HCT116 (cell line): ENCODE measurements around the gene ATXN7L3B. TPM values are rescaled to one million over a fixed set of nuclear protein-coding genes. Genes with fewer than 3 reads are reported as not detected.

Experiments used
- ATAC-seq: fragments of 200-7000 bp; cut with Tn5 transposase; 2 replicates; pipeline ENCODE4 v1.9.1; 2020; ENCODE audit warnings: mild to moderate bottlenecking, moderate library complexity
- BruUV-seq: library from RNA; stranded (reverse); fragments of 400-500 nt; replicated peaks from 2 replicates; lab custom pipeline; 2021; lab: Mats Ljungman, UMichigan
- CTCF ChIA-PET: fragments of 300-600 bp; sonication (Branson Sonifier 250); formaldehyde crosslinking; loops from one replicate; lab custom pipeline; 2021; ENCODE audit warnings: antibody characterized with exemption; lab: Charles Lee
- POLR2A ChIA-PET: fragments of 300-600, 350-600 bp; sonication (Branson Sonifier 250); formaldehyde crosslinking; loops from one replicate; lab custom pipeline; 2021; ENCODE audit warnings: antibody characterized with exemption; lab: Charles Lee
- RAD21 ChIA-PET, 2 experiments: fragments of 300-600 bp; sonication (Branson Sonifier 250); formaldehyde crosslinking; loops; one replicate each; lab custom pipeline; 2023; ENCODE audit warnings: low total read pairs in 2 of 2; ENCODE audit not compliant: uncharacterized antibody in 2 of 2, unreplicated experiment in 2 of 2, low non-redundant PET in 1 of 2; lab: Charles Lee
- DNase-seq: peaks from one replicate; pipeline ENCODE4 v3.0.0-alpha.2; 2010; ENCODE audit warnings: low read depth, low spot score
- H2AFZ ChIP-seq: fragments of 200-600 bp; shearing (Covaris generic), sonication (generic); 2 replicates; pipeline ENCODE4 v1.6.1; 2017; ENCODE audit warnings: low read depth, mixed run types, mixed read lengths, antibody characterized with exemption, low read length; ENCODE audit not compliant: poor library complexity, severe bottlenecking
- H3K27ac ChIP-seq: 2 replicates; pipeline ENCODE4 v1.5.1; 2012; ENCODE audit warnings: low read depth, low read length
- H3K27me3 ChIP-seq: fragments of 200-600 bp; sonication (generic); 2 replicates; pipeline ENCODE4 v1.6.1; 2016; ENCODE audit warnings: mixed run types, low read length, mixed read lengths; ENCODE audit not compliant: insufficient read depth
- H3K36me3 ChIP-seq, 2 experiments: fragments of 200-500 bp in 1 of 2; fragments of 200-600 bp in 1 of 2; sonication (Bioruptor generic) in 1 of 2; sonication (generic) in 1 of 2; 2 replicates each; pipeline versions ENCODE4 v1.5.1 to v1.6.1; 2014 to 2016; ENCODE audit warnings: low read length in 2 of 2, inconsistent platforms in 1 of 2, mixed read lengths in 1 of 2, mixed run types in 1 of 2; ENCODE audit not compliant: insufficient read depth in 2 of 2, control insufficient read depth in 1 of 2
- H3K4me1 ChIP-seq, 2 experiments: fragments of 200-600 bp in 1 of 2; sonication (generic) in 1 of 2; 2 replicates each; pipeline versions ENCODE4 v1.5.1 to v1.6.1; 2012 to 2017; ENCODE audit warnings: low read length in 2 of 2, inconsistent platforms in 1 of 2, mild to moderate bottlenecking in 1 of 2, mixed read lengths in 1 of 2, mixed run types in 1 of 2, moderate library complexity in 1 of 2; ENCODE audit not compliant: insufficient read depth in 2 of 2, control insufficient read depth in 1 of 2
- H3K4me2 ChIP-seq: fragments of 200-600 bp; sonication (generic); 2 replicates; pipeline ENCODE4 v1.6.1; 2017; ENCODE audit warnings: mixed run types, low read length, mixed read lengths
- H3K4me3 ChIP-seq, 2 experiments: fragments of 200-600 bp in 1 of 2; sonication (generic) in 1 of 2; replicated peaks in 1 of 2; 2 replicates each; pipeline ENCODE4 v1.5.1; 2011 to 2016; ENCODE audit warnings: low read length in 2 of 2, control low read depth in 1 of 2, low read depth in 1 of 2, mild to moderate bottlenecking in 1 of 2, mixed read lengths in 1 of 2, mixed run types in 1 of 2
- H3K79me2 ChIP-seq: fragments of 200-600 bp; sonication (generic); 2 replicates; pipeline ENCODE4 v1.6.1; 2017; ENCODE audit warnings: mild to moderate bottlenecking, mixed run types, low read length, moderate library complexity, mixed read lengths; ENCODE audit not compliant: insufficient read depth
- H3K9ac ChIP-seq: fragments of 200-600 bp; sonication (generic); 2 replicates; pipeline ENCODE4 v1.6.1; 2016; ENCODE audit warnings: low read length, mixed read lengths
- H3K9me2 ChIP-seq: fragments of 200-600 bp; sonication (generic), shearing (Covaris generic); 2 replicates; pipeline ENCODE4 v1.6.1; 2017; ENCODE audit warnings: mixed run types, mild to moderate bottlenecking, moderate library complexity; ENCODE audit not compliant: insufficient read depth
- H3K9me3 ChIP-seq, 2 experiments: fragments of 200-500 bp in 1 of 2; fragments of 200-600 bp in 1 of 2; sonication (Bioruptor generic) in 1 of 2; sonication (generic) in 1 of 2; 2 replicates each; pipeline ENCODE4 v1.6.1; 2014 to 2017; ENCODE audit warnings: low read length in 2 of 2, mixed read lengths in 2 of 2, inconsistent platforms in 1 of 2, low read depth in 1 of 2, mild to moderate bottlenecking in 1 of 2, mixed run types in 1 of 2, moderate library complexity in 1 of 2; ENCODE audit not compliant: control insufficient read depth in 1 of 2, insufficient read depth in 1 of 2
- H4K20me1 ChIP-seq: fragments of 200-600 bp; sonication (generic), shearing (Covaris generic); 2 replicates; pipeline ENCODE4 v1.6.1; 2017; ENCODE audit warnings: mixed run types, mild to moderate bottlenecking, moderate library complexity; ENCODE audit not compliant: insufficient read depth
- CBX3 ChIP-seq: IDR thresholded peaks from 2 replicates; pipeline ENCODE4 v1.6.1; 2012; ENCODE audit warnings: low read depth
- CEBPB ChIP-seq: IDR thresholded peaks from 2 replicates; pipeline ENCODE4 v1.6.1; 2012; ENCODE audit warnings: low read depth
- EZH2phosphoT487 ChIP-seq: fragments of 200-600 bp; IDR thresholded peaks from 2 replicates; pipeline ENCODE4 v1.6.1; 2018; ENCODE audit warnings: antibody characterized with exemption, borderline replicate concordance
- MAX ChIP-seq: IDR thresholded peaks from 2 replicates; pipeline ENCODE4 v1.6.1; 2012
- RAD21 ChIP-seq: IDR thresholded peaks from 2 replicates; pipeline ENCODE4 v1.6.1; 2012; ENCODE audit warnings: low read depth, mild to moderate bottlenecking
- SP1 ChIP-seq: IDR thresholded peaks from 2 replicates; pipeline ENCODE4 v1.6.1; 2012; ENCODE audit warnings: low read depth
- SRF ChIP-seq: IDR thresholded peaks from 2 replicates; pipeline ENCODE4 v1.6.1; 2012; ENCODE audit warnings: low read depth
- YY1 ChIP-seq: IDR thresholded peaks from 2 replicates; pipeline ENCODE4 v1.6.1; 2011; ENCODE audit warnings: low read length, low read depth, moderate library complexity, mild to moderate bottlenecking; ENCODE audit not compliant: insufficient replicate concordance; ENCODE audit errors: extremely low read depth
- ZBTB33 ChIP-seq: IDR thresholded peaks from 2 replicates; pipeline ENCODE4 v1.6.1; 2011; ENCODE audit warnings: mild to moderate bottlenecking, low read length, moderate library complexity; ENCODE audit not compliant: insufficient replicate concordance; ENCODE audit errors: extremely low read depth
- intact Hi-C: fragments of 100-400 bp; cut with micrococcal nuclease; formaldehyde crosslinking; loops from 2 replicates; pipeline ENCODE4 v1.10.0; 2022
- total RNA-seq: library from RNA; stranded (reverse); gene quantifications from one replicate; pipeline ENCODE4 v1.2.1, GENCODE V29; 2021; ENCODE audit not compliant: unreplicated experiment
- TF ChIP-seq, protein P1 (sequence below): IDR thresholded peaks from 2 replicates; pipeline ENCODE4 v1.6.1; 2012

ATXN7L3B gene
- total RNA-seq, 1 experiment from 2014 or later, result 28.1 TPM

DNA sequence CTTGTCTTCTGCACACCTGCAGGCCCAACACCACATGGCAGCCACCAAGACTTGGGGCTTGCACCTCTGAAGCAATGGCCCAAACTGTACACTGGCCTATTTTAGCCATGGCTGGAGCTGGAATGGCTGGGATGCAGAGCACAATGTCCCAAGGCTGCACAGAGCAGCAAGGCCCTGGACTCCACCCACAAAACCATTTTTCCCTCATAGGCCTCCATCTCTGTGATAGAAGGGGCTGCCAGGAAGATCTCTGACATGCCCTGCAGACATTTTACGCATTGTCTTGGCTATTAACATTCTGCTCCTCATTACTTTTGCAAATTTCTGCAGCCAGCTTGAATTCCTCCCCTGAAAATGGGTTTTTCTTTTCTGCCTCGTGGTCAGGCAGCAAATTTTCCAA is 22.1 kb downstream of the ATXN7L3B start:
- H3K4me1 ChIP-seq, result no peaks in the 10 kb centered on the region
- no peak overlapping the region for H3K4me3 ChIP-seq
- ChIA-PET CTCF (no interaction called here), RAD21 (no interaction called here), POLR2A (no interaction called here)
- H4K20me1 ChIP-seq, result no peaks in the 10 kb centered on the region
- no peak overlapping the region for H3K27ac ChIP-seq
- BruUV-seq, result no TSS peak
- no peaks in the 10 kb centered on the region for H3K9me3 ChIP-seq
- no peak overlapping the region for H3K9ac ChIP-seq
- intact Hi-C loops, result no loop called here
- TF ChIP-seq SP1 (no peak), EZH2phosphoT487 (no peak), CEBPB (no peak), SRF (no peak), MAX (no peak), YY1 (no peak), CBX3 (no peak), RAD21 (no peak), ZBTB33 (no peak)
- TF ChIP-seq, protein P1, sequence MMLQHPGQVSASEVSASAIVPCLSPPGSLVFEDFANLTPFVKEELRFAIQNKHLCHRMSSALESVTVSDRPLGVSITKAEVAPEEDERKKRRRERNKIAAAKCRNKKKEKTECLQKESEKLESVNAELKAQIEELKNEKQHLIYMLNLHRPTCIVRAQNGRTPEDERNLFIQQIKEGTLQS, result no peak
- TF ChIP-seq, all 23 proteins: peak for 0
- no peak for DNase-seq
- no peak for ATAC-seq
- no peaks in the 10 kb centered on the region for H3K36me3 ChIP-seq
- H3K9me2 ChIP-seq, result peaks cover 6% of the 10 kb centered on the region; the same call in 1 of the 2 replicates
- H3K27me3 ChIP-seq, result no peaks in the 10 kb centered on the region
- no peaks in the 10 kb centered on the region for H3K79me2 ChIP-seq
- no peak overlapping the region for H2AFZ ChIP-seq
- no peak overlapping the region for H3K4me2 ChIP-seq
